Esophagus muscularis mucosa (tissue), 4 donors: Measurements from ENCODE around the gene MTUS2.
"Not testable (repeated sequence)": the region's sequence is repeated elsewhere in the genome, so short reads cannot be mapped to it uniquely, and the experiment has no call there.

Experiments
- EP300 ChIP-seq: sonication (generic); formaldehyde crosslinking; IDR thresholded peaks from one replicate; pipeline ENCODE4 v1.6.1; 2017; ENCODE audit warnings: antibody characterized with exemption
- POLR2A ChIP-seq: fragments of 450-650 bp; IDR thresholded peaks from one replicate; pipeline ENCODE4 v1.6.1; 2017; ENCODE audit warnings: antibody characterized with exemption, moderate library complexity, mild to moderate bottlenecking, low read depth
- POLR2AphosphoS5 ChIP-seq, 2 donors: sonication (generic); formaldehyde crosslinking; IDR thresholded peaks; one replicate each; pipeline ENCODE4 v1.6.1; 2017; ENCODE audit warnings: antibody characterized with exemption in 2 of 2
- TF ChIP-seq, protein P1 (sequence below), 3 experiments: fragments of 200-600 bp in 2 of 3; fragments of 450-650 bp in 1 of 3; sonication (generic) in 2 of 3; IDR thresholded peaks; one replicate each; pipeline ENCODE4 v1.5.1; 2017 to 2019; ENCODE audit warnings: antibody characterized with exemption in 3 of 3, mild to moderate bottlenecking in 2 of 3, moderate library complexity in 1 of 3

DNA sequence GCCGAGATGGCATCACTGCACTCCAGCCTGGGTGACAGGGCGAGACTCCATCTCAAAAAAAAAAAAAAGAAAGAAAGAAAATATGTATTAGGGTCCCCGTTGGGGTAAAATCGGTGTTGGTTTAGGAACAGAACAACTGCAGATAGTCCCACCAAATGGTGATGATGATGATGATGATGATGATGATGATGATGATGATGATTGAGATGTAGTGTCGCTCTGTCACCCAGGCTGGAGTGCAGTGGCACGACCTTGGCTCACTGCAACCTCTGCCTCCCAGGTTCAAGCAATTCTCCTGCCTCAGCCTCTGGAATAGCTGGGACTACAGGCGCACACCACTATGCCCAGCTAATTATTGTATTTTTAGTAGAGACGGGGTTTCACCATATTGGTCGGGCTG is 570.5 kb downstream of the MTUS2 start:
- TF ChIP-seq, protein P1, sequence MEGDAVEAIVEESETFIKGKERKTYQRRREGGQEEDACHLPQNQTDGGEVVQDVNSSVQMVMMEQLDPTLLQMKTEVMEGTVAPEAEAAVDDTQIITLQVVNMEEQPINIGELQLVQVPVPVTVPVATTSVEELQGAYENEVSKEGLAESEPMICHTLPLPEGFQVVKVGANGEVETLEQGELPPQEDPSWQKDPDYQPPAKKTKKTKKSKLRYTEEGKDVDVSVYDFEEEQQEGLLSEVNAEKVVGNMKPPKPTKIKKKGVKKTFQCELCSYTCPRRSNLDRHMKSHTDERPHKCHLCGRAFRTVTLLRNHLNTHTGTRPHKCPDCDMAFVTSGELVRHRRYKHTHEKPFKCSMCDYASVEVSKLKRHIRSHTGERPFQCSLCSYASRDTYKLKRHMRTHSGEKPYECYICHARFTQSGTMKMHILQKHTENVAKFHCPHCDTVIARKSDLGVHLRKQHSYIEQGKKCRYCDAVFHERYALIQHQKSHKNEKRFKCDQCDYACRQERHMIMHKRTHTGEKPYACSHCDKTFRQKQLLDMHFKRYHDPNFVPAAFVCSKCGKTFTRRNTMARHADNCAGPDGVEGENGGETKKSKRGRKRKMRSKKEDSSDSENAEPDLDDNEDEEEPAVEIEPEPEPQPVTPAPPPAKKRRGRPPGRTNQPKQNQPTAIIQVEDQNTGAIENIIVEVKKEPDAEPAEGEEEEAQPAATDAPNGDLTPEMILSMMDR (IDR thresholded peaks at IDR 0.05) = not testable (repeated sequence)
- not testable (repeated sequence) for TF ChIP-seq EP300; POLR2AphosphoS5 (IDR thresholded peaks at IDR 0.05); POLR2A
